ENCODE measurements around the gene ATAD5.
A peak's percentile ranks its signal among the peaks of the same experiment; 100 is the strongest.

ATAD5 gene

DNA sequence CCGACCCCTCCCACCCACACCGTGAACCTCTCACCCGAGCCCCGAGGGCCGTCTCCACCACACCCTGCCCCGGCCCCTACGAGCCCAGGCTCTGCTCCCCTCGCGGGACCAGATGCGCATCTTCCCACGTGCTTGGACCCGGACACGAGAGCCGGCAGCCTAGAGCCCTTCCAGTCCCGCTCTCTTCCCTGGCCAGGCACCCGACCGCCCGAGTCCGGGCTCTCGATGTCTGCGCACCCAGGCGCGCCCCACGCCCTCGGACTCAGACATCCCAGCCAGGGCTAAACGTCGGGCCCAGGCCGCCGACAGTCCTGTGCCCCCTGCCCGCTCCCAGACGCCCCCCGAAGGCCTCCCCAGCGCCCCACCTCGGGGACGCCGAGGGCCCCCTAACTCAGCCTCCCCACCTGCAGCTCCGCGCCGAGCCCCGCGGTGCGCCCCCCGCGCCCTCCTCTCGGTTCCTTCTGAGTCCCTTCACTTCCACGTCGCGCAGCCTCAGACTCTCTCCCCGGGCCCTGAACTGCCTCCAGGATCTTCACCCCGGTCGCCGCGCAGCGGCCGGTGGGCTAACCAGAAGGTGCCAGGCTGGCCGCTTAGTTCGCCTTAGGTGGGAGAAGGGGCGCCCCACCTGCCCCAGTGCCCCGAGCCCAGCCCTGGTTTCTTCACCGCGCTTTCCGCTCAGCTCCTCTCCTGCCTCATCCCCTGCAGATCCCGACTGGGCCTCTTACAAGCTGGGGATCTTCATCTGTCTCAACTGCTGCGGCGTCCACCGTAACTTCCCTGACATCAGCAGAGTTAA, 90.7 kb downstream of the ATAD5 start:
- no peaks in the 10 kb centered on the region for H3K36me3 ChIP-seq (ENCODE audit: low read length)
- no peaks in the 10 kb centered on the region for H3K9me3 ChIP-seq (ENCODE audit: insufficient read depth, low read length)
- H3F3A ChIP-seq (ENCODE audit: insufficient read depth) = no peaks in the 10 kb centered on the region
- H3K4me2 ChIP-seq (ENCODE audit: low read depth, low read length, poor library complexity, severe bottlenecking) = peak overlapping the region; percentile 72
- peak overlapping the region; percentile 55 for H3K9ac ChIP-seq (ENCODE audit: low read length)
- H3K9me2 ChIP-seq (replicated peaks; ENCODE audit: insufficient read depth, low read length) = no peaks in the 10 kb centered on the region
- peak overlapping the region; percentile 81 for H2AFZ ChIP-seq (ENCODE audit: low read depth, low read length, severe bottlenecking)
- H3K79me2 ChIP-seq (ENCODE audit: insufficient read depth, low read length) = no peaks in the 10 kb centered on the region
- H3K27ac ChIP-seq (ENCODE audit: low read depth, low read length) = no peak overlapping the region
- peak overlapping the region; percentile 52 for H3K4me3 ChIP-seq (ENCODE audit: insufficient read depth, low read length, poor library complexity, severe bottlenecking)
- no peaks in the 10 kb centered on the region for H4K20me1 ChIP-seq (ENCODE audit: low read depth, low read length)
- no peak for TF ChIP-seq EZH2phosphoT487 (conservative IDR thresholded peaks at IDR 0.05; ENCODE audit: low read length)
- TF ChIP-seq, protein P1, sequence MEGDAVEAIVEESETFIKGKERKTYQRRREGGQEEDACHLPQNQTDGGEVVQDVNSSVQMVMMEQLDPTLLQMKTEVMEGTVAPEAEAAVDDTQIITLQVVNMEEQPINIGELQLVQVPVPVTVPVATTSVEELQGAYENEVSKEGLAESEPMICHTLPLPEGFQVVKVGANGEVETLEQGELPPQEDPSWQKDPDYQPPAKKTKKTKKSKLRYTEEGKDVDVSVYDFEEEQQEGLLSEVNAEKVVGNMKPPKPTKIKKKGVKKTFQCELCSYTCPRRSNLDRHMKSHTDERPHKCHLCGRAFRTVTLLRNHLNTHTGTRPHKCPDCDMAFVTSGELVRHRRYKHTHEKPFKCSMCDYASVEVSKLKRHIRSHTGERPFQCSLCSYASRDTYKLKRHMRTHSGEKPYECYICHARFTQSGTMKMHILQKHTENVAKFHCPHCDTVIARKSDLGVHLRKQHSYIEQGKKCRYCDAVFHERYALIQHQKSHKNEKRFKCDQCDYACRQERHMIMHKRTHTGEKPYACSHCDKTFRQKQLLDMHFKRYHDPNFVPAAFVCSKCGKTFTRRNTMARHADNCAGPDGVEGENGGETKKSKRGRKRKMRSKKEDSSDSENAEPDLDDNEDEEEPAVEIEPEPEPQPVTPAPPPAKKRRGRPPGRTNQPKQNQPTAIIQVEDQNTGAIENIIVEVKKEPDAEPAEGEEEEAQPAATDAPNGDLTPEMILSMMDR (IDR thresholded peaks at IDR 0.05; ENCODE audit: insufficient read depth, low read length, poor library complexity, severe bottlenecking) = no peak
- no peaks in the 10 kb centered on the region for H3K27me3 ChIP-seq (ENCODE audit: low read length)

- Histone ChIP-seq H3K27me3 (ENCODE audit: low read length) (no peaks in the 10 kb centered on the region), H3K36me3 (ENCODE audit: low read length) (no peaks in the 10 kb centered on the region), H3K27ac (ENCODE audit: low read depth, low read length) (no peak overlapping the region), H3K9me2 (replicated peaks; ENCODE audit: insufficient read depth, low read length) (no peaks in the 10 kb centered on the region), H4K20me1 (ENCODE audit: low read depth, low read length) (no peaks in the 10 kb centered on the region), H3K4me3 (ENCODE audit: insufficient read depth, low read length, poor library complexity, severe bottlenecking) (no peak overlapping the region), H2AFZ (ENCODE audit: low read depth, low read length, severe bottlenecking) (no peak overlapping the region), H3K9ac (ENCODE audit: low read length) (no peak overlapping the region), H3F3A (ENCODE audit: insufficient read depth) (no peaks in the 10 kb centered on the region), H3K4me2 (ENCODE audit: low read depth, low read length, poor library complexity, severe bottlenecking) (no peak overlapping the region), H3K9me3 (ENCODE audit: insufficient read depth, low read length) (no peaks in the 10 kb centered on the region), H3K79me2 (ENCODE audit: insufficient read depth, low read length) (no peaks in the 10 kb centered on the region)
- no peak for TF ChIP-seq EZH2phosphoT487 (conservative IDR thresholded peaks at IDR 0.05; ENCODE audit: low read length)
- TF ChIP-seq, protein P1 (IDR thresholded peaks at IDR 0.05; ENCODE audit: insufficient read depth, low read length, poor library complexity, severe bottlenecking) = no peak
Measured at GRCh38 chr17:30924341-30924740, 92.6 kb downstream of the ATAD5 start.

GRCh38 chr17:30926516-30926915, 94.8 kb downstream of the ATAD5 start:
- Histone ChIP-seq H3K27me3 (ENCODE audit: low read length) (no peaks in the 10 kb centered on the region), H3K4me2 (ENCODE audit: low read depth, low read length, poor library complexity, severe bottlenecking) (no peak overlapping the region), H3K4me3 (ENCODE audit: insufficient read depth, low read length, poor library complexity, severe bottlenecking) (no peak overlapping the region), H3K36me3 (ENCODE audit: low read length) (no peaks in the 10 kb centered on the region), H3K9ac (ENCODE audit: low read length) (no peak overlapping the region), H3K27ac (ENCODE audit: low read depth, low read length) (no peak overlapping the region), H2AFZ (ENCODE audit: low read depth, low read length, severe bottlenecking) (no peak overlapping the region), H3K9me2 (replicated peaks; ENCODE audit: insufficient read depth, low read length) (no peaks in the 10 kb centered on the region), H3K79me2 (ENCODE audit: insufficient read depth, low read length) (no peaks in the 10 kb centered on the region), H4K20me1 (ENCODE audit: low read depth, low read length) (no peaks in the 10 kb centered on the region), H3K9me3 (ENCODE audit: insufficient read depth, low read length) (no peaks in the 10 kb centered on the region), H3F3A (ENCODE audit: insufficient read depth) (no peaks in the 10 kb centered on the region)
- TF ChIP-seq, protein P1 (IDR thresholded peaks at IDR 0.05; ENCODE audit: insufficient read depth, low read length, poor library complexity, severe bottlenecking) = no peak
- TF ChIP-seq EZH2phosphoT487 (conservative IDR thresholded peaks at IDR 0.05; ENCODE audit: low read length) = no peak
